Endodermal cell (in vitro differentiated cells): ENCODE measurements around the gene MBOAT2. TPM values are rescaled to one million over a fixed set of nuclear protein-coding genes. Genes with fewer than 3 reads are reported as not detected.

Source experiments
- DNase-seq: peaks from one replicate; pipeline ENCODE4 v3.0.0-alpha.2; 2017
- H3K27ac ChIP-seq: 2 replicates; pipeline ENCODE4 v1.5.1; 2013; ENCODE audit warnings: mild to moderate bottlenecking, low read depth, low read length, moderate library complexity
- H3K27me3 ChIP-seq: 2 replicates; pipeline ENCODE4 v1.6.1; 2013; ENCODE audit warnings: mild to moderate bottlenecking, low read length, moderate library complexity; ENCODE audit not compliant: insufficient read depth, control insufficient read depth, poor library complexity, severe bottlenecking
- H3K36me3 ChIP-seq: 2 replicates; pipeline ENCODE4 v1.7.0; 2013; ENCODE audit warnings: mild to moderate bottlenecking, low read length, moderate library complexity; ENCODE audit not compliant: control insufficient read depth, insufficient read depth
- H3K4me1 ChIP-seq: one replicate; pipeline ENCODE4 v1.7.0; 2013; ENCODE audit warnings: low read length; ENCODE audit not compliant: control insufficient read depth, insufficient read depth
- H3K4me3 ChIP-seq: 2 replicates; pipeline ENCODE4 v1.5.1; 2013; ENCODE audit warnings: mild to moderate bottlenecking, low read length, moderate library complexity
- H3K9ac ChIP-seq: 2 replicates; pipeline ENCODE4 v1.6.1; 2013; ENCODE audit warnings: mild to moderate bottlenecking, low read length, moderate library complexity; ENCODE audit not compliant: poor library complexity, severe bottlenecking; ENCODE audit errors: extremely low read depth
- H3K9me3 ChIP-seq: 2 replicates; pipeline ENCODE4 v1.6.1; 2013; ENCODE audit warnings: mild to moderate bottlenecking, low read length, moderate library complexity; ENCODE audit not compliant: control insufficient read depth
- H3K27ac Mint-ChIP-seq: 2 replicates; pipeline ENCODE4 v1.8.0; 2020; ENCODE audit warnings: mixed read lengths
- H3K27me3 Mint-ChIP-seq: 2 replicates; pipeline ENCODE4 v1.8.0; 2021; ENCODE audit warnings: mild to moderate bottlenecking, mixed read lengths; ENCODE audit not compliant: insufficient read depth
- H3K36me3 Mint-ChIP-seq: 2 replicates; pipeline ENCODE4 v1.8.0; 2020; ENCODE audit warnings: low read depth, mixed read lengths
- H3K4me1 Mint-ChIP-seq: 2 replicates; pipeline ENCODE4 v1.8.0; 2020; ENCODE audit warnings: mixed read lengths
- H3K4me3 Mint-ChIP-seq: 2 replicates; pipeline ENCODE4 v1.8.0; 2020; ENCODE audit warnings: mild to moderate bottlenecking, moderate library complexity, mixed read lengths
- H3K9me3 Mint-ChIP-seq: 2 replicates; pipeline ENCODE4 v1.8.0; 2020; ENCODE audit warnings: mild to moderate bottlenecking, mixed read lengths
- CTCF ChIP-seq: fragments of 200-600 bp; sonication (generic); conservative IDR thresholded peaks from 2 replicates; pipeline ENCODE4 v1.5.0; 2021; ENCODE audit warnings: antibody characterized with exemption, mild to moderate bottlenecking
- WGBS, 2 experiments: methylation state at CpG; one replicate each; pipeline versions ENCODE4 v1.1.5 to v1.1.7; 2013; ENCODE audit warnings: missing lambda C conversion rate in 2 of 2, mixed read lengths in 1 of 2; ENCODE audit not compliant: insufficient coverage in 1 of 2, insufficient read length in 1 of 2; 5-methylcytosine and 5-hydroxymethylcytosine counted together
- total RNA-seq, 2 donors: library from RNA; stranded (reverse); fragmentation: NEBNext Ultra II Directional in 1 of 2; extraction: Animal tissue kit (Norgen Biotek cat#: 25700) in 1 of 2; gene quantifications; 2 replicates in 1 of 2; 3 replicates in 1 of 2; pipeline ENCODE4 v1.2.1, GENCODE V29; 2021

Gene MBOAT2
- total RNA-seq, 2 donors from 2014 or later, result 45.3 to 51.0 TPM

DNA sequence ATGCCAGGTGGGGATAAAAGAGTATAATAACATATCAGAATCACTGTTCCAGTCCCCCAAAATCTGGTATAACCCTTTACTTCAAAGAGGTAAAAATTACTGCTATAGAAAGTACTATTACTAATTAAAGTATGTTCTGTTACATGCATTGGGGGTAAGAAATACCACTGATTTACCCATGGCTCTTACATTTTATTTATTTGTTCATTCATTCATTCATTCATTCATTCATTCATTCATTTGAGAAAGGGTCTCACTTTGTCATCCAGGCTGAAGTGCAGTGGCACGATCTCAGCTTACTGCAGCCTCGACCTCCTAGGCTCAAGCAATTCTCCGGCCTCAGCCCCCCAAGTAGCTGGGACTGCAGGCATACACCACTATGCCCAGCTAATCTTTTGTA, 74.4 kb downstream of the MBOAT2 start:
- DNase-seq, result no peak
- H3K36me3 Mint-ChIP-seq, result peaks cover 32% of the 10 kb centered on the region
- Histone ChIP-seq H3K27me3 (no peaks in the 10 kb centered on the region), H3K4me3 (no peak overlapping the region), H3K27ac (no peak overlapping the region), H3K9ac (no peak overlapping the region), H3K36me3 (peaks cover 5% of the 10 kb centered on the region), H3K4me1 (no peaks in the 10 kb centered on the region), H3K9me3 (no peaks in the 10 kb centered on the region)
- 97 to 100% methylated on average over 3 of the region's 3 CpGs for whole genome bisulfite sequencing, 2 experiments
- TF ChIP-seq CTCF, result no peak
- no peak overlapping the region for H3K4me3 Mint-ChIP-seq
- no peaks in the 10 kb centered on the region for H3K27me3 Mint-ChIP-seq
- H3K27ac Mint-ChIP-seq, result no peak overlapping the region
- no peaks in the 10 kb centered on the region for H3K9me3 Mint-ChIP-seq
- H3K4me1 Mint-ChIP-seq, result peaks cover 28% of the 10 kb centered on the region

- no peak for TF ChIP-seq CTCF
- Histone ChIP-seq H3K4me3 (no peak overlapping the region), H3K4me1 (peaks cover 3% of the 10 kb centered on the region), H3K9me3 (no peaks in the 10 kb centered on the region), H3K27ac (no peak overlapping the region), H3K9ac (no peak overlapping the region), H3K27me3 (no peaks in the 10 kb centered on the region), H3K36me3 (peaks cover 5% of the 10 kb centered on the region)
- Mint-ChIP-seq H3K4me3 (no peak overlapping the region), H3K36me3 (peaks cover 28% of the 10 kb centered on the region), H3K27me3 (no peaks in the 10 kb centered on the region), H3K9me3 (no peaks in the 10 kb centered on the region), H3K27ac (peak overlapping the region; percentile 8), H3K4me1 (peaks cover 40% of the 10 kb centered on the region)
- WGBS, 2 experiments, result 94 to 96% methylated on average over 12 to 17 of the region's 17 CpGs
- no peak for DNase-seq
Measured at GRCh38 chr2:8927510-8928455, 75.7 kb downstream of the MBOAT2 start.

- Mint-ChIP-seq H3K27ac (peak overlapping the region; percentile 44), H3K9me3 (no peaks in the 10 kb centered on the region)
Measured at GRCh38 chr2:8926356-8926755, 77.1 kb downstream of the MBOAT2 start.

More at GRCh38 chr2:8926356-8926755, 77.1 kb downstream of the MBOAT2 start:
- Histone ChIP-seq H3K9me3 (no peaks in the 10 kb centered on the region), H3K27ac (peak overlapping the region; percentile 76), H3K27me3 (no peaks in the 10 kb centered on the region), H3K9ac (no peak overlapping the region), H3K4me3 (no peak overlapping the region), H3K36me3 (peaks cover 5% of the 10 kb centered on the region), H3K4me1 (peaks cover 3% of the 10 kb centered on the region)
- no peak for TF ChIP-seq CTCF
- 84 to 93% methylated on average over 8 of the region's 8 CpGs for WGBS, 2 experiments
- Mint-ChIP-seq H3K36me3 (peaks cover 22% of the 10 kb centered on the region), H3K27me3 (no peaks in the 10 kb centered on the region), H3K4me3 (no peak overlapping the region), H3K4me1 (peaks cover 51% of the 10 kb centered on the region)
- DNase-seq, result no peak
